NCI-H1417 treated with DMSO at 0.1 percent for 48 hours (cell line): Measurements from ENCODE around the gene CTAG2.
"Not testable (repeated sequence)": the region's sequence is repeated elsewhere in the genome, so short reads cannot be mapped to it uniquely, and the experiment has no call there.

Experiments used
- DNase-seq: peaks from one replicate; lab custom pipeline; 2025; lab: John Stamatoyannopoulos, UW

Gene CTAG2

GRCh38 chrX:154648931-154649330, 4.4 kb downstream of the CTAG2 start:
- DNase-seq = no peak

GRCh38 chrX:154645745-154646378, 7.5 kb downstream of the CTAG2 start:
- DNase-seq = not testable (repeated sequence)

GRCh38 chrX:154643708-154644107, 9.7 kb downstream of the CTAG2 start:
- not testable (repeated sequence) for DNase-seq

DNA sequence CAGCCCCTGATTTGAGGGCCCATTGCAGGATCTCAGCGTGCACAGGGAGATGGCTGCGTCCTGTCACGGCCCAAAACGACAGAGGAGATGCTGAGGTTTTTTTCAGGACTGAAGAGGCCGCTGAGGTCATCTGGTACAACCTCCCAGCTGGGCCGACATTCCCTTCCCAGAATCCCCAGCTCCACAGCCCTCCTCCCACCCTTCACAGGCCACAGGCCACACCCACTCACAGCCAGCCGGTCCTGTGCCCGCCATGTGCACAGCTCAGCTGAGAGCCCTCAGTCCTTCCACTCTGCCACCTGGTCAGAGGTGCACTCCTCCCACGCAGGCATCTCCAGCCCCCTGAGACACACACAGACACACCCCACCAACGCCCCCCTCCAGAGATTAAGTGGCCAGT, 11.6 kb downstream of the CTAG2 start:
- DNase-seq = not testable (repeated sequence)

DNA sequence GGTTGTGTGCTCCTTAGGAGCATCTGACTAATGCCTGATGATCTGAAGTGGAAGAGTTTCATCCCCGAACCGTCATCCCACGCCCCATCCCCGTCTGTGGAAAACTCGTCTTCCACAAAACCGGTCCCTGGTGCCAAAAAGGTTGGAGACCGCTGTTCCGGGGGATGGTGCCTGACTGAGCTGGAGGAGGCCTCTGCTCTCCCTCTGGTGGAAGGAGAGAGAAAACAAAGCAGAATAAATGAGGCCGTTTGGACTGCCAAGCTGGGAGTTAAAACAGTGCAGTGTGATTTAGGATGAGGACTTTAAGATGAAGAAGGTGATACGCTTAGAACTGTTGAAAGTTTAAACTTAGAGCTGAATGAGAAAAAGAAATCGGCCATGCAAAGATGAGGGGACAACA, 19.7 kb downstream of the CTAG2 start:
- not testable (repeated sequence) for DNase-seq

DNA sequence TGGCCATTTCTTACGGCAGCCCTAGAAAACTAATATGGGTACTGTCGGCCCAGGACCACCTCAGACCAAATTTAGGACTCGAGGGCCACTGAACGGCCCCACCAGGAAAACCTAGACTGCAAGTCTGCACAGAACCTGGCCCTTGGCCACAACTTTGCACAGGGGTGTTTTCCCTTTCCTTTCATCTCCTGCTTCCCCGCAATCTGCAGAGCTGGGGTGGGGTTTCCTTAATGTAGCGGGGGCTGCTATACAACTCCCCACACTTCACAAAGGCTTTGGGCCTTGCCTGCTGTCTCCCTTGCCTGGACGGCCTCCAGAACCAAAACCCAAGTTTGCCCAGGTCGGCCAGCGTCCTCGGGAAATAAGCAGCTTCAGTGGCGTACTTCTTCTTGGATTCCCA, 22.4 kb downstream of the CTAG2 start:
- DNase-seq = not testable (repeated sequence)

DNA sequence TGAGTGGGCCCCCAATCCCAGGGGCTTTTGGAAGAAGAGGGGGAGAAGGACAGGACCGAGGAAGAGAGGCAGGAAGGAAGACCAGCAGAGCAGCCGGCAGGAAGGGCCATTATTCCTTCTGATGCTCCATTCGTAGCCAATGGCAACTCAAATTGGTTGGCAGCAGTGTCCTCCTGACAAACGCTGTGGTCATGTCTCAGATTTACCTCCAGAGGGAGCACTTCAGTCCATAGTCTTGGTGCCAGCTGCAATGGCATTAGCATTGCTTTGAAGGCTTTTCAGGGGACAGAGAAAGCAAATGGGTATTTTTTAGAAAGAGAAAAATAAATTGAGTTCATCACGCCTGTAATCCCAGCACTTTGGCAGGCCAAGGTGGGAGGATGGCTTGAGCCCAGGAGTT, 24.4 kb downstream of the CTAG2 start:
- not testable (repeated sequence) for DNase-seq

DNA sequence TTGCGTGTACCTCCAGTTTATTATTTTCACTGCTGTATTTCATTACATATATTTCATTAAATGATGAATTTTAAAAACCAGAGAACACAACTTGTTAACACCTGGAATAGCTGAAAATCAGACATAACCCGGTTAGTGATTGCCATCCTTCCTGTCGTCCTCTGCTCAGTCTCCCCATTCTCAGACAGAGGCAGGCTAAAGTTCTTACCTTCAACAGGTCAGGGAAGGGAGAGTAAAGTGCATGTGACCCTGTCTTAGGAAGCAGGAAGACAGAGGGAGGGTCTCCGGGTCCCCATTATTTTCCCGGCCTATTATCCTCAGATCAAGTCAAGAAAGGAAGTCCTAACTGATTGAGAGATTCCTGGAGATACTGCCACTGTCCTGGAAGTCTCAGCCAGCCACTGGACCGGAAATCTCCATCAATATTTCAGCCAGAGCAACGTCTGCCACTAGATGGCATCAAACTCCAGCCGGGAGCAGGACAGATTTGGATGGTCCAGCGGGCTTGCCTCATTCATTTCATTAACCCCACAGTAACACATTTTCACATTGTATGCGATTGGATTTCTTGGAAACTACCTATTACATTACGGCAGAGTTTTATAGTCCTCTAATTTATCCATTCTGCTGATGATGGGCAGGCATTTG, 32.5 kb downstream of the CTAG2 start:
- not testable (repeated sequence) for DNase-seq

GRCh38 chrX:154619182-154619581, 34.2 kb downstream of the CTAG2 start, which contains the start of gene CTAG1B:
TSS of gene CTAG1B (minus strand) at chrX:154619282. CDS start at chrX:154619218, 64 bp downstream.
- DNase-seq = not testable (repeated sequence)

GRCh38 chrX:154613586-154613985, 39.8 kb downstream of the CTAG2 start:
- not testable (repeated sequence) for DNase-seq

GRCh38 chrX:154611146-154611545, 42.2 kb downstream of the CTAG2 start:
- DNase-seq = not testable (repeated sequence)

DNA sequence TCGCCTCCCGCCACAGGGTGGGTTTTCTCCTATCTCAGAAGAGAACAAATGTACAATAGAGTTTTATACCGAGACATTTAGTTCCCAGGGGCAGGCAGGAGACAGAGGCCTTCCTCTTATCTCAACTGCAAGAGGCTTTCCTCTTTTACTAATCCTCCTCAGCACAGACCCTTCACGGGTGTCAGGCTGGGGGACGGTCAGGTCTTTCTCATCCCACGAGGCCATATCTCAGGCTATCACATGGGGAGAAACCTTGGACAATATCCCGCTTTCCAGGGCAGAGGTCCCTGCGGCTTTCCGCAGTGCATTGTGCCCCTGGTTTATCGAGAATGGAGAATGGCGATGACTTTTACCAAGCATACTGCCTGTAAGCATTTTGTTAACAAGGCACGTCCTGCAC, 44.6 kb downstream of the CTAG2 start:
- DNase-seq = not testable (repeated sequence)

DNA sequence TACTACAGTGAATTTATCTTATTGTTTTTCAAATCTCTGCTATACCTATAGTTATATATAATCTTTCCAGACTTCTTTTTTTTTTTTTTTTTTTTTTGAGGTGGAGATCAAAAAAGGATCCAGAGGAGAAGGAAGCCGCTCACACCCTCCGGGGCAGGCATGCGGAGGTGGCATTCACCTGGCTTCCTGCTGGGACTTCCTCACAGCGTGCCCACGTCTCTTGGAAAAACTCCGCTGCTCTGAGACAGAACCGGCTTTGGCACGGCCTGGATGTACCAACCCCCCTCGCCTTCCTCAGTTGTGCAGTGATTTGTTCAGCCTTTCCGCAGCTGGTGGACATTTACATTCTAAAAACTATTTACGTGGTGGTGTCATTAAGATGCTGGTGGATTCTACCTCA, 45.4 kb downstream of the CTAG2 start:
- DNase-seq = not testable (repeated sequence)

DNA sequence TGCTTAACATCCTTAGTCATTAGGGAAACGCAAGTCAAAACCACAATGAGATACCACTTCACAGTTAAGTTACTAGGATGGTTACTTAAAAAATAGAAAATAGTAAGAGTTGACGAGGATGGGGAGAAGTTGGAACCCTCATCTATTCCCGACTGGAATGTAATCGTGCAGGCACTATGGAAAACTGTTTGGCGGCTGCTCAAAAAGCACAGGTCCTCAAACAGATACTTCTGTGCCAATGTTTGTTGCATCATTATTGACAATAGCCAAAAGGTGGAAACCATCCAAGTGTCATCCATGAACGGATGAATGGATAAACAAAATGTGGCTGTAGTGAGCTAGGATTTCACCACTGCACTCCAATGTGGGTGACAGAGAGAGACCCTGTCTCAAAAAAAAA, 46.0 kb downstream of the CTAG2 start:
- no peak for DNase-seq

DNA sequence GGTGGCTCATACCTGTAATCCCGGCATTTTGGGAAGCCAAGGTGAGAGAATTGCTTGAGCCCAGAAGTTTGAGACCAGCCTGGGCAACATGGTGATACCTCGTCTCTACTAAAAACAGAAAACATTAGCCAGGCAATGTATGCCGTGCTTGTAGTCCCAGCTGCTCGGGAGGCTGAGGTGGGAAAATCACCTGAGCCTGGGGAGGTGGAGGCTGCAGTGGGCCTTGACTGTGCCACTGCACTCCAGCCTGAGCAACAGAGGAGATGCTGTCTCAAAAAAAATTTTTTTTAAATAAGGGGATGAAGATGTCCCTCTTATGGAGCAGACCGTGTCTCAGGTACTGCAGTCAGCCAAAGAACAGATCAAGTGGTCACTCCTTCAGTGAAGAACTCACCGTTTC, 47.8 kb downstream of the CTAG2 start:
- DNase-seq = no peak

DNA sequence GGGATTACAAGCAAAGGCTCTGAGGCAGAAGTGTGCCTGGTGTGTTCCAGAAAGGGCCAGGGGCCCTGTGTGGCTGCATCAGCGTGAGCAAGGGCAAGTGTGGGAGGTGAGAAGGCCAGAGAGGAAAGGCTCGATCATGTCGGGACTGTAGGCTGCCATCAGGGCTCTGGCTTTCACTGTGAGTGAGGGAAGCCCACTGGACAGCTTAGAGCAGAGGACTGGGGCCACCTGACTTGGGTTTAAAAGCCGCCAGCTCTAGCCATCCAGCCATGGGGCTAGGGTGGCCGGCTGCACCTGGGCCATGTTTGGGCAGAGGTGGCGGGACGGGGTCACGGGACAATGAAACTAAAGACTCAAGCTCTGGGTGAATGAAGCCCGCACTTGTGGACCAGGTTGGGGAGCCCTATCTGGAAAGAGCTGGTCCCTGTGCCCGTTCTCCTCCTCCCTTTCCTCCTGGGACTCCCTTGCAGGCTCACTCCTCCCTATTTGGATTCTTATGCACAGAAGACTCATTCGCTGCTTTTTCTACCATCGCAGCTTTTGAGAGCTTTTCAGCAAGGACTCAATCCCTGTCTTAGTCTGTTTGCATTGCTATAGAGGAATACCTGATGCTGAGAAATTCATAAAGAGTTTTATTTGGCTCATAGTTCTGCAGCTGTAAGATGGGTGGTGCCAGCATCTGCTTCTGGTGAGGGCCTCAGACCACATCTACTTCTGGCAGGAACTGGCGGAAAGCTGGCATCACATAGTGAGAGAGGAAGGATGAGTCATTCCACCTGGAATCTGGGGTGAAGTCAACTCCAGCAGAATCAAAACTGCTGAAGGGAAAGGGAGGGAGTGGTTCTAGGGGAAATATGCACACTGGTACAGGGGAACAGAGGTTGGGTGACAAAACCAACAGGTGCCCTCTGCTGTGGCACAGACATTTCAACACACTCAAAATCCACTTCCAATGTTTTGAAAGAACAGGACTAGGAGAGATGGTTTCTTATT, 49.6 kb downstream of the CTAG2 start:
- DNase-seq = no peak

- DNase-seq = no peak
These were observed 50.5 kb downstream of the CTAG2 start for GRCh38 chrX:154602766-154603437.

DNA sequence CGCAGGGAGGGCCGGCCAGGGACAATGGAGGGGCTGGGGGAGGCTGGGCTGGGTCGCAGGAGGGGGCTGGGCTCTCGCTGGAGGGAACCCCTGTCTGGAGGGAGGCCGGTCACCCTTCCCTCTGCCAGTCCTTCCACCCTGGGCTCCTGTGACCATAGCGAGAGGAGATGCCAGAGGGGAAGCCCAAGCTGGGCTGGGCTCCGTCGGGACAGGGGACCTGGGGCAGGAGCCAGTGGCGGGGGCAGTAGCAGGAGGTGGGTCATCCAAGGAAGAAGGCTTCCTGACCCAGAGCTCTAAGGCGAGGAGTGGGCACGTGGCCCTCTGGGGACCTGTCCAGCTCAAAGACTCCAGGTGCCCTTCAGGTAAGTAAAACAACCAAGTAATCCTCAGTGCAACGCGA, 51.2 kb downstream of the CTAG2 start:
- no peak for DNase-seq
